Smooth muscle cell (in vitro differentiated cells): ENCODE measurements around the gene PTGES2. TPM values are rescaled to one million over a fixed set of nuclear protein-coding genes. Genes with fewer than 3 reads are reported as not detected.

Experiments used
- DNase-seq: peaks from one replicate; lab custom pipeline; 2025; ENCODE audit not compliant: unreplicated experiment; lab: John Stamatoyannopoulos, UW
- H2AFZ ChIP-seq: fragments of 200-600 bp; sonication (generic); 2 replicates; pipeline ENCODE4 v1.6.0; 2016; ENCODE audit warnings: antibody characterized with exemption, low read depth, mild to moderate bottlenecking
- H3F3A ChIP-seq: fragments of 200-600 bp; sonication (generic); 2 replicates; pipeline ENCODE4 v1.6.0; 2017; ENCODE audit warnings: antibody characterized with exemption, low read depth
- H3K27ac ChIP-seq: fragments of 200-600 bp; sonication (generic); 2 replicates; pipeline ENCODE4 v1.5.1; 2016; ENCODE audit warnings: low read depth, mild to moderate bottlenecking
- H3K27me3 ChIP-seq: fragments of 200-600 bp; sonication (generic); 2 replicates; pipeline ENCODE4 v1.6.1; 2016; ENCODE audit warnings: low read depth, mild to moderate bottlenecking
- H3K36me3 ChIP-seq: fragments of 200-600 bp; sonication (generic); 2 replicates; pipeline ENCODE4 v1.5.1; 2016; ENCODE audit warnings: low read depth
- H3K4me1 ChIP-seq: fragments of 200-600 bp; sonication (generic); 2 replicates; pipeline ENCODE4 v1.5.1; 2016; ENCODE audit warnings: low read depth
- H3K4me2 ChIP-seq: fragments of 200-600 bp; sonication (generic); 2 replicates; pipeline ENCODE4 v1.6.0; 2016; ENCODE audit warnings: mild to moderate bottlenecking
- H3K4me3 ChIP-seq: fragments of 200-600 bp; sonication (generic); 2 replicates; pipeline ENCODE4 v1.5.1; 2016; ENCODE audit warnings: mild to moderate bottlenecking
- H3K79me2 ChIP-seq: fragments of 200-600 bp; sonication (generic); 2 replicates; pipeline ENCODE4 v1.6.0; 2016; ENCODE audit warnings: low read depth, mild to moderate bottlenecking
- H3K9ac ChIP-seq: fragments of 200-600 bp; sonication (generic); 2 replicates; pipeline ENCODE4 v1.6.0; 2016; ENCODE audit warnings: low read depth
- H3K9me3 ChIP-seq: fragments of 200-600 bp; sonication (generic); replicated peaks from 2 replicates; pipeline ENCODE4 v1.5.1; 2016; ENCODE audit warnings: low read depth
- H4K20me1 ChIP-seq: fragments of 200-600 bp; sonication (generic); 2 replicates; pipeline ENCODE4 v1.6.0; 2016; ENCODE audit warnings: low read depth
- CTCF ChIP-seq: fragments of 200-600 bp; sonication (generic); IDR thresholded peaks from 2 replicates; pipeline ENCODE4 v1.5.1; 2017; ENCODE audit warnings: borderline replicate concordance, mild to moderate bottlenecking, antibody characterized with exemption; ENCODE audit not compliant: insufficient read depth, poor library complexity, severe bottlenecking
- WGBS: methylation state at CpG from one replicate; pipeline ENCODE4 v1.1.7; 2016; ENCODE audit warnings: low lambda C conversion rate; 5-methylcytosine and 5-hydroxymethylcytosine counted together
- polyA plus RNA-seq: library from polyadenylated mRNA; unstranded; fragments of >200 nt; fragmentation: Nextera tagmentation; extraction: Ambion mirVana; gene quantifications from 2 replicates; pipeline ENCODE4 v1.2.1, GENCODE V29; 2016
- total RNA-seq: library from RNA; depleted of rRNA; stranded (reverse); fragments of >200 nt; gene quantifications from 2 replicates; pipeline ENCODE4 v1.2.3, GENCODE V29; 2014

The PTGES2 gene
- total RNA-seq (20.7 and 31.5 TPM in 2 replicates), polyA plus RNA-seq (78.6 and 102 TPM in 2 replicates)

- H3K79me2 ChIP-seq, result peaks cover 8% of the 10 kb centered on the region
- peak within 1 kb of the TSS; percentile 90 for H2AFZ ChIP-seq
- no peaks in the 10 kb centered on the region for H3K4me1 ChIP-seq
- H3K27ac ChIP-seq, result peak within 1 kb of the TSS; percentile 88
- 1% methylated on average over 50 of the region's 56 CpGs for WGBS
- no peaks in the 10 kb centered on the region for H3F3A ChIP-seq
- H3K4me2 ChIP-seq, result peak within 1 kb of the TSS; percentile 97
- no peaks in the 10 kb centered on the region for H3K36me3 ChIP-seq
- H4K20me1 ChIP-seq, result peaks cover 12% of the 10 kb centered on the region
- H3K9ac ChIP-seq, result peak within 1 kb of the TSS; percentile 92
- H3K4me3 ChIP-seq, result peak within 1 kb of the TSS; percentile 91
- H3K27me3 ChIP-seq, result no peaks in the 10 kb centered on the region
- peak; percentile 69 for DNase-seq
- no peaks in the 10 kb centered on the region for H3K9me3 ChIP-seq
- TF ChIP-seq CTCF, result no peak
Observed at GRCh38 chr9:128127568-128127989, at the start of gene PTGES2. PTGES2 (minus strand) TSS chr9:128127729; CDS start chr9:128127717, 12 bp downstream.

GRCh38 chr9:128175726-128176125 is 48.2 kb upstream of the PTGES2 start:
- DNase-seq, result no peak
- Histone ChIP-seq H3K4me3 (no peak overlapping the region), H3K4me2 (no peak overlapping the region), H3K4me1 (no peaks in the 10 kb centered on the region), H4K20me1 (peaks cover 4% of the 10 kb centered on the region), H2AFZ (no peak overlapping the region), H3K9ac (no peak overlapping the region), H3K79me2 (no peaks in the 10 kb centered on the region), H3F3A (no peaks in the 10 kb centered on the region), H3K27ac (no peak overlapping the region), H3K27me3 (no peaks in the 10 kb centered on the region), H3K36me3 (peaks cover 10% of the 10 kb centered on the region), H3K9me3 (no peaks in the 10 kb centered on the region)
- 97% methylated on average over 2 of the region's 2 CpGs for WGBS
- no peak for TF ChIP-seq CTCF

GRCh38 chr9:128175102-128175563 is 47.6 kb upstream of the PTGES2 start:
- H3K27ac ChIP-seq, result no peak overlapping the region
- H3K79me2 ChIP-seq, result no peaks in the 10 kb centered on the region
- no peaks in the 10 kb centered on the region for H3K27me3 ChIP-seq
- 87% methylated on average over 8 of the region's 8 CpGs for WGBS
- H3K36me3 ChIP-seq, result peaks cover 10% of the 10 kb centered on the region
- H3K4me1 ChIP-seq, result no peaks in the 10 kb centered on the region
- no peak for DNase-seq
- no peak overlapping the region for H3K4me3 ChIP-seq
- no peaks in the 10 kb centered on the region for H3F3A ChIP-seq
- H2AFZ ChIP-seq, result no peak overlapping the region
- H3K9me3 ChIP-seq, result no peaks in the 10 kb centered on the region
- H3K9ac ChIP-seq, result no peak overlapping the region
- peaks cover 4% of the 10 kb centered on the region for H4K20me1 ChIP-seq
- no peak for TF ChIP-seq CTCF
- H3K4me2 ChIP-seq, result no peak overlapping the region

DNA sequence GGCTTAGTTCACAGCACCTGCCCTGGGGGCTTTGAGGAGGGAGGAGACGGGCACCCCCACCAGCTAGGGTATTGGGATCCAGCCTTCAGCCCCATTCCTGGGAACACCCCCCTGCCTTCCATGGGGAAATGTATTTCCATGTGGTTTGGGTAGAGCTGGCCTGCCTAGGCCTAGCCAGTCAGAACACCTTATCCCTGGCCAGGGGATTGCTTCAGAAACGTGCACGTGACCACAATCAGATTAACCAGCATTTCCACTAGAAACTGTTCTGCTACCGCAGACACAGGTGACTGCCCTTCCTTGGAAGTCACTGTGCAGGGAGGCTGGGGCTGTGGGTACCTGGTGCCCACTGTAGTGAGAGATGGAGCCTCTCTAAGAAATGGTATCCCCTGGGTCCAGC is 46.5 kb upstream of the PTGES2 start:
- peaks cover 5% of the 10 kb centered on the region for H3K36me3 ChIP-seq
- H3K27me3 ChIP-seq, result no peaks in the 10 kb centered on the region
- no peaks in the 10 kb centered on the region for H3K4me1 ChIP-seq
- no peak overlapping the region for H3K9ac ChIP-seq
- H4K20me1 ChIP-seq, result peaks cover 4% of the 10 kb centered on the region
- no peaks in the 10 kb centered on the region for H3K9me3 ChIP-seq
- no peak overlapping the region for H3K4me3 ChIP-seq
- no peak overlapping the region for H3K4me2 ChIP-seq
- TF ChIP-seq CTCF, result no peak
- H3K27ac ChIP-seq, result no peak overlapping the region
- no peak for DNase-seq
- H3F3A ChIP-seq, result no peaks in the 10 kb centered on the region
- no peaks in the 10 kb centered on the region for H3K79me2 ChIP-seq
- H2AFZ ChIP-seq, result no peak overlapping the region
- WGBS, result 74% methylated on average over 4 of the region's 4 CpGs
